Retinal pigment epithelial cell (primary cell): ENCODE measurements around the gene SGMS1.
"Not testable (repeated sequence)": the region's sequence is repeated elsewhere in the genome, so short reads cannot be mapped to it uniquely, and the experiment has no call there.

Source experiments
- DNase-seq: peaks from one replicate; pipeline ENCODE4 v3.0.0-alpha.2; 2010; ENCODE audit warnings: low read depth
- H3K4me3 ChIP-seq: 2 replicates; pipeline ENCODE4 v1.5.1; 2011; ENCODE audit warnings: mild to moderate bottlenecking, low read length, control low read depth, moderate library complexity
- CTCF ChIP-seq: conservative IDR thresholded peaks from 2 replicates; pipeline ENCODE4 v1.5.1; 2011; ENCODE audit warnings: low read depth, low read length, control low read depth, inconsistent platforms

Gene SGMS1

GRCh38 chr10:50623663-50624412 lies at the start of gene SGMS1:
Gene SGMS1 (minus strand): TSS chr10:50623956. CDS start chr10:50344114, 279,842 bp downstream.
- peak within 1 kb of the TSS; percentile 83 for H3K4me3 ChIP-seq
- DNase-seq, result peak; percentile 62
- no peak for TF ChIP-seq CTCF

- not testable (repeated sequence) for H3K4me3 ChIP-seq, DNase-seq
Observed at GRCh38 chr10:50672152-50672551, 48.4 kb upstream of the SGMS1 start.

GRCh38 chr10:50671645-50672044 lies 47.9 kb upstream of the SGMS1 start:
- not testable (repeated sequence) for DNase-seq, H3K4me3 ChIP-seq

GRCh38 chr10:50669957-50670356 lies 46.2 kb upstream of the SGMS1 start:
- not testable (repeated sequence) for DNase-seq

GRCh38 chr10:50667353-50667752 lies 43.6 kb upstream of the SGMS1 start:
- DNase-seq, result not testable (repeated sequence)

More at GRCh38 chr10:50669957-50670356, 46.2 kb upstream of the SGMS1 start:
- H3K4me3 ChIP-seq, result not testable (repeated sequence)

GRCh38 chr10:50662420-50662819 lies 38.7 kb upstream of the SGMS1 start:
- H3K4me3 ChIP-seq, DNase-seq: not testable (repeated sequence)

More at GRCh38 chr10:50667353-50667752, 43.6 kb upstream of the SGMS1 start:
- H3K4me3 ChIP-seq, result not testable (repeated sequence)

GRCh38 chr10:50661563-50661962 lies 37.8 kb upstream of the SGMS1 start:
- not testable (repeated sequence) for DNase-seq, H3K4me3 ChIP-seq

GRCh38 chr10:50659865-50660730 lies 36.3 kb upstream of the SGMS1 start:
- not testable (repeated sequence) for H3K4me3 ChIP-seq, DNase-seq

- H3K4me3 ChIP-seq, DNase-seq: not testable (repeated sequence)
Observed at GRCh38 chr10:50659016-50659864, 35.5 kb upstream of the SGMS1 start.

GRCh38 chr10:50658165-50658564 lies 34.4 kb upstream of the SGMS1 start:
- DNase-seq, result no peak
- TF ChIP-seq CTCF, result no peak
- no peak overlapping the region for H3K4me3 ChIP-seq

- DNase-seq, result no peak
- TF ChIP-seq CTCF, result no peak
- H3K4me3 ChIP-seq, result no peak overlapping the region
Observed at GRCh38 chr10:50653758-50654157, 30.0 kb upstream of the SGMS1 start.
